Right hindlimb (tissue), 1 donor: ENCODE results near the gene PLEKHG3.
A peak's percentile ranks its signal among the peaks of the same experiment; 100 is the strongest.

Source experiments
- DNase-seq: peaks from one replicate; pipeline ENCODE4 v3.0.0-alpha.2; 2018

The PLEKHG3 gene

DNA sequence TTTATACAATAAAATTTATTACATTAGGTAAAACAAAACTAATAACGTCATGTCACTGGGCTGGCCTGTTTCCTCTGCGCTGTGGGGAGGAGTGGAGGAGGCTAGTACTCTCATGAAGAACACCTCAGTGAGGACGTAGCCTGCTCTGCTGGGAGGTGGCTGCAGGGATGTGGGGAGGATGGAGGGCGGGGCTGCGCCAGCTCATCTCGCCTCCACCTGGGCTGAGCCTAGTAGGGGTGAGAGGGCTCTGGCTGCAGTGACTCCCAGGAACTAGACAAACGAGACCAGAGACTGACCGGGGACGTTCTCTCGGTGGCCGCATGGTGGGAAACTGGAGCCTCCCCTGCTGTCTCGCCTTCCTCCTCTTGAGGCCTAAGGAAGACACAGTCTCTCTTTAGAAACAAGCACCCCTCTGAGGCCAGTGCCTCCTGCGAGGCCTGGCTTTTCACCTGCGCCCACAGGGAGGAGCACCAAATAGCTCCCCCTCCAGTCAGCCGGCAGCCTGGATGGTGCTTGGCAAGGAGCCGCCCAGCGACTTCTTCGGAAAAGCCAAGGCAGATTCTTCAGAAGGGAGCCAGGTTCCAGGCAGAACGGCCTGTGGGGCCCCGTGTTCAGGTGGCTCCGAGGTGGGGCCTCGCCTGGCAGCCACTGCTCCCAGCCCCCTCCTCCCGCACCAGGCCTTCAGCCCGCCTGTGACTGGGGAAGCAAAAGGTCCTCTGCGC, 62.4 kb downstream of the PLEKHG3 start:
- DNase-seq: peak; percentile 16

DNA sequence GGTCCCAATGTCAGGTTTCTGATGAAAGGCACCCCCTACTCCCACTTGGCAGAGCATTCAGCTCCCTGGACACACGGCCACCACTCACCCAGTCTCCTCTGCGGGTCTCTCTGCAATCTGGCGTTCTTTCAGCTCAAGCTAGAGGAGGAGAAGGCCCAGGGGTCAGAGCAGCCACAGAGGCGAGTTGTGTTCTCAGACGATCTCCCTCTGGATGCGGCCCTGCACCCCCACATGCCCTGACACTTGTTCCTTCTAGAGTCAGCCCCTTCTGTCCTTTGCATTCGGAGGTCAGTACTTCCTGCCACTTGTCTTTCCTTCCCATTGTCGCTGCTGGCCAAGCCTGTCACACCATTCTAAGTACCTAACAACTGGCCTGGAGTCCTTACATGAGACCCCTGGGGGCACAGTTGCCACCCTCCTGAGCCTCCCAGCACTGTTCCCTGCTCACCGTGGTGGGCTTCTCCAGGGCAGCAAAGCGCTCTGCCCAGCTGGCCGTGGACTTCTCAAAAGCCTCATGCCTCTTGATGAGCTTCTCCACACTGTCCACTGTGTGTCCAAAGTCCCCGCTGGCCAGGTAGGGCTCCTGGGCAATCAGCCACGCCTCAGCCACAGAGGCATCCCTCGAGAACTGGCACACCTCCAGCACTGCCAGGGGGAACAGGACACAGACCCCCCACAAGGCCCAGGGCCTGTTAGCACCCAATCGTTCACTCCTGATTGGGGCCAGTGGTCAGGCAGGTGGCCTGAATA, 63.2 kb downstream of the PLEKHG3 start:
- DNase-seq: peak; percentile 19

DNA sequence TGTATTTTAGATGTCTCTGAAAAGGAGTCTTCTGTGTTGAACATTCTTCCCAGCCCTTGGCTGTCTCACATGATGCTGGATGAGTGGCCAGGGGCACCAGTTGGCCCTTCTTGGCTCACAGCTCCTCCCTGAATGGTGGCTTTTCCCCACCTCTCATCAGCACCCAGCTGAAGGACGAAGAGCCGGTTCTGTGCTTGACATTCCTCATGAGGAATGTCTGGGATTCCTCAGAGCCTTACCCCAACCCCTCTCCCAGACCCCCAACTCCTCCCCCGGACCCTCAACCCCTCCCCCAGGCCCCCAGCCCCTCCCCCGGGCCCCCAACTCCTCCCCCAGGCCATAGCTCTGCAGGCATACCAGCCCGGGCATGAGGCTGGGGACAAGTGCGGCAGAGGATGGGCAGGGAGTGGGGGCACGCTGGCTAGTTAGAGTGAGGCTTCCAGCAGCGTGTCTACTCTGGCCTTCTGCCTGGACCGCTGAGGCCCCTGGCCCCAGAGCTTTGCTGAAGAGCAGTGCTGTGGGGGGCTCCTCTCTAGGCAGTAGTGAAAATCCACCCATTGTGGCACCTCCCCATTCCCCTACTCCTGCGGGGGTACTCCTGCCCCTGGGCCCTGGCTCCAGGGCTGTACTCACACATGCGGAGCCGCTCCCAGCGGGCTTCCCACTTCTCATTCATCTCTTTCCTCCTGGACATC, 64.3 kb downstream of the PLEKHG3 start:
- DNase-seq: no peak

DNA sequence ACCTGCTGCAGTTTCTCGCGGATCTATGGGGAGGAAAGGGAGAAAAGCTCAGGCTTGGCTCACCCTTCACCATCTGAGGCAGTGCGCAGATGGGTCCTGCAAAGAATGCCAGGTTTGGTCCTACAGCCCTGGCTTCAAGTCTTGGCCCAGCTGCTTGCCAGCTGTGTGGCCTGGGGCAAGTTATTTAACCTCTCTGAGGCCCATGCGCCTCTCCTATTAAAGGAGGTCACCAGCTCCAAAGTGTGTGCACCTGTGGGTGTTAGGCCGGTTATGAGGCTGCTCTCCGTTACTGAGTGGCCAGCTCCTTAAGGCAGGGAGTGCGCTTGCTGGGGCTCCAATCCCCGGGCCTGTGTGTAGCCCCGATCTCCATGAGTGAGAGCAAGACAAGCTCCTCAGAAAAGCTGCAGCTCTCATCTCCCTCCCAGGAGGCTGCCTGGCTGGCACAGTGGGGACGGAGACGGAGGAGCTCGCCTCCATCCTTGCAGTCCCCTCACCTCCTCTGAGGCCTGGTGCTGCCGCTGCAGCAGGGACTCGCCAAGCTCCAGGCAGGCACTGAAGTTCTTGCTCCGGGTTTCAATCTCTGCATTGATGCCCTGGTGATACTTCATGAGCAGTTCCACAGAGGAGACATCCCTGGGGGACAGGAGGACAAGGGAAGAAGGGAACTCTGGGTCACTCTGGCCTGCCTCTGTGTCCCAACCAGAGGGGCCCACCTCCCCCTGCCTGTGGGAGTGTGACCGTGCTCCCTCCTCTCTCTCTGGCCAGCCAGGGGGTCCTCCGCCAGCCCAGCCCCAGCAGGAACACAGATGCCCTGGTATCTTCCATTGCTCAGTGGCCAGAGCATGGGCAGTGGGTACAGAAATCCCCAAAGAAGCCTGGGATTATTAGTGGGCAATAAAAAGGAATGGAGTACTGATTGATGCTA, 65.1 kb downstream of the PLEKHG3 start:
- DNase-seq: no peak

DNA sequence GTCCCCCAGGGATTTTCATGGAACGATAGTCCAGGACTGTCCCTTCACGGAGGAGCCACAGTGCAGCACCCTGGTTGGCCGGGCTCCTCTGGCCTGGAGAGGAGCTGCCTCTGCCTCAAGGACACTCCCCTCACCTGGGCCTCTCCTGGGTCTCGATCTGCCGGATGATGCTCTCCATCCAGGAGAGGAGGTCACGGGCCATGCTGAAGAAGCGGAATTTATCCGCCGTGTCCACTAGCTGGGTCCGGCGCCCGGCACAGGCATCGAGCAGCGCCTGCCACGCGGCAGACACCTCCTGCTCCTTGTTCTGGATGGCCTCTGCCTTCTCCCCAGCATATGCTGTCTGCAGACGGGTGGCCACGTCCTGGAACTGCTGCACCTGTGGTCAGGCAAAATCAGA, 66.5 kb downstream of the PLEKHG3 start:
- no peak for DNase-seq

DNA sequence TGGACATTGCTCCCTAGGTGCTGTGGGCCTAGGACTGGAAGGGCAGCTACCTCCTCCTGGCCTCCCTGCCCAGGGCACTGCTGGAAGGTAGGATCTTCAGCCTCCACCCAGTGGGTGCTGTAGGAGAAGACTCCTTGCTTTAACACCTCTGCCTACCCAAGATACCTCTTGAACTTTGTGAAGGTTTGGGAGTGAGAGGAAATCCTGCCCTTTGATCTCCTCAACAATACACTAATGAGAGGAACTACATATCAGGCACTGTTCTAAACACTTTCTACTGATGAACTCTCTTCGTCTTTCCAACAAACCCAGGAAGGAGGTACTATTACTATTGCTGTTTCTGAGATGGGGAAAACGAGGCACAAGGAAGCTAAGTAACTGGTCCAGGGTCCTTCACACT, 66.9 kb downstream of the PLEKHG3 start:
- no peak for DNase-seq

DNA sequence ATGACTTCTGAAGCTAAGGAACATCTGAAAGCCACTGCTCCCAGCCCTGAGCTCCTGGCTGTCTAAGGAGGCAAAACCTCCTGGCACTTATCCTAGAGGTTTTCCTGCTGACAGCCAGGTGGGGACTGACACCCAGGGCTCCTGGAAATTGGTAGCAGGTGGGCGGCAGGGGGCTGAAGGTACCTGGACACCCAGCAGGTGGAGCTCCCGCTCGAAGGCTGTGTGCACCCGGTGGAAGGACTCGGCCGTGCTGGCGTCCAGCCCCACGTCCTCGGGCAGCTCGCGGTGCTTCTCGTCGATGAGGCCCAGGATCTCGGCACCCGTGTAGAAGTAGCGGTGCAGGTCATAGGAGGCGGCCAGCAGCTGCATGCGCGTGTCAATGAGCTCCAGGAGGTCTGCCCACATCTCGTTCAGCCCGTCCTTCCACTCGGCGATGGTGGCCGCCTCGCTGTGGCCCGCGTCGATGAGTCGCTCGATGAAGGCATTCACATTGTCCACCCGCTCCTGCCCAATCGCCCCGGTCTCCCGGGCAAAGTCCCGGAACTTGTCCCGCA, 68.2 kb downstream of the PLEKHG3 start:
- no peak for DNase-seq

DNA sequence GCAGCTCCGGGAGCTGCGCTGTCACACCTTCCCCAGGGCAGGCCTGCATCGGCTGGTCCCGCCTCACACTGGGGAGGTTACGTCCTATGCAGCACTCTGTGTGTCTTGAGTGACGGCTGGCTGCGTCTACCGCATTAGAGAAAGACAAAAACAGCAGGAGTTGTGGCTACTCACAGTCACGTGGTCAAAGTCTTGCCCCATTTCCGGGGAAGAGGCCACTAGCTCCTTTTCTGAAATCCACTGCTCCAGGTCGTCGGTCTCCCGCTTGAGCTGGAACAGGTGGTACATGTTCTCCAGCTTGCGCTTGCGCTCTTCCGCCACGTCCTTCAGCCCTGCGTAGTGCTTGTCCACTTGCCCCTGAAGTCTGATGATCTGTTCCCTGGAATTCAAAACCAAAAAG, 68.8 kb downstream of the PLEKHG3 start:
- DNase-seq: no peak

DNA sequence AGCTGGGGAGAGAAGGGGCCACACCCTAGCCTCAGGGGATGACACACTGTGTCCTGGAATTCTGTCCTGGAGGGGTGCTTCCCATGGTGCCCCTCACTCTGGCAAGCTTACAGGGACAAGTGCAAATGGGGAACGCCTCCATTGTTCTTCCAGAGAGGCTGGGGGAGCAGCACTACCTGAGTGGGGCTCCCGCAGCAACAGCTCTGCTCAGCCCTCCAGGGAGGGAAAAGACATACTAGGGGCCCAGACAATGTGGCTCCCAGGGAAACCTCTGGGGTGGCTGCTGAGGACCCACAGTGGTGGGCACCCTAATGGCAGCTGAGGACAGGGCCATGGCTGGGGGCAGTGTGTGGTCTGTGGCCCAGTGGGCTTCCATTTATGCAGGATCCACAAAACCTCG, 69.4 kb downstream of the PLEKHG3 start:
- DNase-seq: no peak

DNA sequence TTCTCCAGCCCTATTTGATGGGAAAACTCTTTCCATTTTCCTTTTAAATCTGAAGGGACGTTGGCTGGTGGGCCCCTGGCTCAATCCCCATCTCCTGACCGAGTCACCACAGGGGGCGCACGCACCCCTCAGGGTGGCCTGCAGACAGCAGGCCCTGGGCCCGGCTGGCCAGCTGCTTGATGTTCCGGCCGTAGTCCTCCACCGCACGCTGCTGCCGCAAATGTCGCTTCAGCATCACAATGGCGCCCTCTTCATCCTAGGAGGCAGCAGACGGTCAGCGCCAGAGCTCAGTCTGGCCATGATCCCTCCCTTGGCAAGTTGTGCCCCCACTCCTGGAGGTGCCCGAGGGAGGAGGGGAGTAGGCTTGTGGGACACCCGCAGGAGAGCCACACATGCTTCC, 70.0 kb downstream of the PLEKHG3 start:
- no peak for DNase-seq

DNA sequence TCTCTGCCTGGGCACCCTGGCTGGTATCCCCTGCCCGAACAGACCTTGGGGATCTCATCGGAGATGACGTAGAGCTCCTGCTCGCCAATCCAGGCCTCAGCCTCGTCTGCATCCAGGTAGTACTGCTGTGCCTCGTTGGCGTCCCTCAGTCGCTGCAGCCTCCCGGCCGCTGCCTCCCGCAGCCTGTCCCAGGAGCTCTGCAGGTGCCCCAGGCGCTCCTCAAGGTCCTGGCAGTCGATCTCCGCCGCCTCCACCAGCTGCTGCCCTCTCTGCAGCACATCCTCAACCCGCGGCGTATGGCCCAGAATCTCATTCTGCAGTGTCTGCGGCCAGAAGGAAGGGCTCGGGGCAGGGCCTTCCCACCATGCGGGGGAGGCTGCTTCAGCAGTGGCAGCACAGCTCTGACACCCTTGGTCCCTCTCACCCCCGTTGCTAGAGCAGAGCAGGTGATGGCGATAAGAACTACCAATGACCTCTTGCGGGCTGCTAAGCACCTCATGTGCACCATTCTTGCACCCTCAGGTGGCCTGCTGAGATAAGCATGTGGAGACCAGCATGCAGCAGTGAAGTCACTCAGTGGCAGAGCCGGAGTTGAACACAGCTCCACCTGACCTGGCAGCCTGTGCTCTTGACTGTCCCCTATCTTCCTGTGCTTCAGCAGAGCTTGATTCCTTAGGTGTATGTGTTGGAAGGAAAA, 71.0 kb downstream of the PLEKHG3 start:
- DNase-seq: no peak

DNA sequence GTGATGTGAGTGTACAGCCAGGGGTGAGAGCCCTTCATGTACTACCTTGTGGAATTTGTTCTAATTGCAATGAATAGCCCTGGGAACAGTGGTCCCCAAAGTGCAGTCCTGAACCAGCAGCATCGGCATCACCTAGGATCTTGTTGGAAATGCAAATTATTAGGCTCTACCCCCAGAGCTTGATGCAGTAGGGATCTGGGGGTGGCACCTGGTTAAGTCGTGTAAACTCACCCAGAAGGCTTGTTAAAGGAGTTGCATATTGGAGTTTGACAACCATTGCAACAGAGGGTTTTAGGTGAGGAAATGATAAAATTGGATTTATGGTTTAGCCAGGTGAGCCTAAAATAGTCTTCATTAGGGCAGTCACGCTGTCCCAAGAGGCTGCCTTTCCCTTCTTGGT, 73.2 kb downstream of the PLEKHG3 start:
- no peak for DNase-seq

DNA sequence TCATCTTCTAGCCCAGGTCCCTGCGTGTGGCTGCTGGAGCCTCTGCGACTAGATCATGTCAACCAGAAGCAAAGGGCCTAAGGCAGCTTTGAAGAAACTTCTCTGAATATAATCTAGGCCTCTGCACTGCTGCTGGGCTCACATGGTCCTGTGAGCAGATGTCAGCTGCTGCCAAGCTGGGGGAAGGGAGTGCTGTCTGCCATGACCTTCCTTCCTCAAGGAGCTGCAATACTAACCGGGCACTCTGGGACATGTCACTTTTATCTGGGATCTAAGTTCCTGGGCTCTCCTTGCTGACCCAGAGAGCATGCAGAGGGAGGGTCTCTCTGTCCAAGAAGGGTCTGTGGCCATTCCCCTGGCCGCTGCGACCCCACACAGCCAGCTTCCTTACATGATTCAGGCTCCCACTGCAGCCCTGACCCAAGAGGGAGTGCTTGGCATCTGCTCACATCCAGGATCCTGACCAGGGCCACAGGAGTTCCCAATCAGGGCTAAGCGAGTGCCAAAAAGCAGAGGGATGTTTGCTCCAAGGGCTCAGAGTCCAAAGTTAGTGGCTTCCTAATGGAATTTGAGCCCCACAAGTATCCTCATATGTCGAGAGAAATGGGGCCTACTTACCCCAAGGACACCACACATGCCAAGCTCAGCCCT, 74.0 kb downstream of the PLEKHG3 start:
- no peak for DNase-seq

DNA sequence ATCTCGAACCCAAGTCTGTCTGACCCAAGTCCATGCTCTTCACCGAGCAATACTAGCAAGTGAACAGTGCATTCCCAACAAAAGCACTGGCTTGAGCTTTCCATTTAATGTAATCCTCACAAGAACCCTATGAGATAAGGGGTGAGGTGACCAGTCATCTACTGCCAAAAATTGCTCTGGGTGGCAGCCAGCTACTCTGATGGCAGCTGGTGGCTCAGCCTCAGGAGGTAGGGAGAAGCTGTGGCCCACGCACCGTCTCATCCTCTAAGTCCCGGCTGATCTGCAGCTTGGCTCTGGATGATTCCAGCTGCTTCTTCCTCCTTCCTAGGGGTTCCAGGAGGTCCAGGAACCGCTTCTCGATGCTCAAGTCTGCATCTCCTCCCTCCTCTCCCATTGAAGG, 75.2 kb downstream of the PLEKHG3 start:
- no peak for DNase-seq

DNA sequence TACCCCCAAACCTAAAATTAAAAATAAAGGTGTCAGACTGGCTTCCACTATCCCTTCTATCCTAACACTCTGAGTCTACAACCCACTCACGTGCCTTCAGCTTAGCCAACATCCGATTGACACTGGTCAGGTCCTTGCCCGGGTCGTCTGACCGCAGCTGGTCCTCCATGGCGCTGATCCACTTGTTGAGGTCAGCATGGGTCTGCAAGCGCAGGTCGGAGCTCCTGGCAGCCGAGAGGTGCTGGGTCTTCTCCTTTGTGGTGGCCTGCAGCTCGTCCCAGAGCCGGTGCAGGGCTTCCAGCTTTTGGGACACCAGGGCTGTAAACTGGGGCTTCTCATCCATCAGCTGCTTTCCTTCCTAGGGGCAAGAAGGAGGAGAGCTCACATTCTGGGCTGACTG, 78.0 kb downstream of the PLEKHG3 start:
- DNase-seq: no peak

DNA sequence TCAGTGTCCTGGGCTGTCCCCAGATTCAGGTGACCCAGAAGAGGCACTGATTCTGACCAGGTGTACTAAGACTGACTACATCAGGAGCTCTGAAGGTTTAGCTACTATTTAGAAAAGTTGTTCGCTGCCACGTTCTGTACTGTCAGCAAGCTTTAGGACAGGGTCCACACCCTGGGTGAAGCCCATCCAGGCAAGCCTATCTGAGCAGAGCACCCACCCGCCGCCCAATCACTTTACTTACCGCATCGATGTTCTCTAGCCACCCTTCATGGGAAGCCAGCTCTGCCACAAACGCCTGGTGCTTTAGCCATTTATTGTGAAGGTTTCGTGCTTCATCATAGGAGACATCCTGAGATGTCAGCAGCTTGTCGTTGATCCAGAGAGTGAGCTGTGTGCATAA, 79.8 kb downstream of the PLEKHG3 start:
- no peak for DNase-seq

DNA sequence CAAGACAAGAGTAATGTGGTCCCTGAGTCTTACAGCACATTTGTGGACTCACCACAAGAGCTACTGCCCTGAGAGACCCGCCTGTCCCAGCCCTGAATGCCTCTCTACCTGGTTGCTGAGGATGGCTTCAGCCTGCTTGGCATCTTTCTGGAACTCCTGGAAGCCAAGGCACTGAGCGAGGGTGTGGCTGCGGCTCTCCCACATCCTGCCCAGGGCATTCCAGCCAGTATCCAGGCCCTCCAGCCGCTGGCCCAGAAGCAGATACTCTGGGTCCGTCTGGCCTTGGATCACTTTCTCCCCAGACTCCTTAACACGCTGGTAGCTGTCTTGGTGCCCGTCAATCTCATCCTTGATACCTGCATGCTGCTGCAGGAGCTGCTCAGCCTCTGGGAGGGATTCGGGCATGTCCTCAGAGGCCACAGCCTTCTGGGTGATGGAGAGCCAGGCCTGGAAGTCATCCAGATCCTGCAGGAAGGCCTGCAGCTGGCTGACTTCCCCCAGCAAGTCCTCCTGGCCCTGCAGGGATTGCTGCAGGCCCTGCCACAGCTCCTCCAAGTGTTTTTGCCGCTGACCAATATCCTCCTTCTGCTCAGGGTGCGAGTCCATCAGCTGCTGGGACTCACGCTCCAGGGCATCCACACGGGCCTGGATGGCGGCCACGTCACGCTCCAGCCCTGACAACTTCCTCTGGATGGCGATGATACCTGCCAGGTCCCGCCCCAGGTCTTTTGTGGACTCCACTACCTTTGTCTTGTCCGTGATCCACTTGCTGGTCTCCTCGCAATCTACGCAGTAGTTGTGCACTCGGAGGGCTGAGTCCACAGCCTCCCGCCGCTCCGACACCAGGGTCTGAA, 82.3 kb downstream of the PLEKHG3 start:
- DNase-seq: no peak

DNA sequence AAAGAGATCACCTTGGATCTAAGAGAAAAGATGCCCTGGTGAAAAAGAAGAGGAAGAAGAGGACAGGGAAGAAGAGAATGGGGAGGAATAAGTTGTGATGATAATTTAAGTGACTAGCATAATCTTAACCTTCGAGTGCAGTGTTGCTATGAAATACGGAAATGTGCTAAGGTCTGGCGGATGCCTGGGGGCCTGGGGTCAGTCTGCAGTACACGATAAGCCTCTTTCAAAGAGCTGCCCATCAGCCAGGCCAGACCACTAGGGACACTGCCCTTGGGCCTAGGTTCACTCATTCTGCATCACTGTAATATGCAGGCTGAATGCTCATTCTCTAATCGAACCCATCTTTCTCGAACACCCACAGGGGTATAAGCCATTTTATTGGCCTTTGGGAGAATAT, 83.4 kb downstream of the PLEKHG3 start:
- no peak for DNase-seq

DNA sequence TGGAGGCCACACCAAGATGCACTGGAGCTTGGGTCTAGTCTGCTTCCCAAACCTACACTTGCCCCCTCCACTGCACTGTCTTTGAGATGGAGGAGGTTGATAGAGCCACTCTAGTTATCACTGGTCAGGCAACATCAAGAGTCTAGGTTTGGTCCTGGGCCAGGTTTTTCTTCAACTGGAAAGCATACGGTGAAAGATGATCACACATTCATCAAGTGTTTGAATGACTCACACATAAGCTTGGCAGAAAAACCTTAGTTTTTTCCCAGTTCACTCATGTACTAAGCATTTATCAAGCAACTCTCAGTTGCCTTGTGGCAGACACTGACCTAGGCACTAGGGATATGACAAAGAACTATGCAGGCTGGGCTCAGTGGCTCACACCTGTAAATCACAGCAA, 84.5 kb downstream of the PLEKHG3 start:
- no peak for DNase-seq

DNA sequence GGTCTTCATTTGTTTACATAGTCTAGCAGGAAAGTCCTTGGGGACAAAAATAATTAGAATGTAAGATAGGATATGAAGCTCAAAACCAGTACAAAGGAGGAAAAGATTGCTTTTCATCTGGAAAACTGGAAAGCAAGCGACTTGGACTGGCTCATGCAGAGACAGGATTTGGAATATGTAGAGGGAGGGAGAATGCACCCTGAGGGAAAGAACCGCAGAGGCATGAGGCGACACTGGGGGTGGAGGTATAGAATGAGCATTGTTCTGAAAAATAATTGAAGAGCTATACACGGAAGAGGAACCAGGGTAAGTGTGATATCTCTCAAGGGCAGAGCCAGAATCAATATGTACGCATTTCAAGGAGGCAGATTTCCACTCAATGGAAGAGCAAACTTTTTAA, 85.5 kb downstream of the PLEKHG3 start:
- no peak for DNase-seq
